HG02623 (cell line): ENCODE data around the gene EFHD2.
"Not testable (repeated sequence)": the region's sequence is repeated elsewhere in the genome, so short reads cannot be mapped to it uniquely, and the experiment has no call there.

Experiments used
- ATAC-seq: cut with Tn5 transposase; IDR thresholded peaks from one replicate; pipeline ENCODE4 v1.9.1; 2021; ENCODE audit warnings: moderate library complexity; ENCODE audit not compliant: unreplicated experiment

EFHD2 gene

DNA sequence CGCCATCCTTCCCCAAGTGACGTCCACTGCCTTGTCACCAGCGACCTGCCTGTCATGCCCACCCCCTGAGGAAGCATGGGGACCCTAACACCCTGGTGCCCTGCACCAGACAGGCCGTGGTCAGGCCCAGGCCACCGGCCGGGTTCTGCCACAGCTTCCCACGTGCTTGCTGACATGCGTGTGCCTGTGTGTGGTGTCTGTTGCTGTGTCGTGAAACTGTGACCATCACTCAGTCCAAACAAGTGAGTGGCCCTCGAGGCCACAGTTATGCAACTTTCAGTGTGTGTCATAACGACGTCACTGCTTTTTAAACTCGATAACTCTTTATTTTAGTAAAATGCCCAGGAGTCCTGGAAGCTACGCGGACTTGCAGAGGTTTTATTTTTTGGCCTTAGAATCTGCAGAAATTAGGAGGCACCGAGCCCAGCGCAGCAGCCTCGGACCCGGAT is 20.0 kb downstream of the EFHD2 start:
- no peak for ATAC-seq

DNA sequence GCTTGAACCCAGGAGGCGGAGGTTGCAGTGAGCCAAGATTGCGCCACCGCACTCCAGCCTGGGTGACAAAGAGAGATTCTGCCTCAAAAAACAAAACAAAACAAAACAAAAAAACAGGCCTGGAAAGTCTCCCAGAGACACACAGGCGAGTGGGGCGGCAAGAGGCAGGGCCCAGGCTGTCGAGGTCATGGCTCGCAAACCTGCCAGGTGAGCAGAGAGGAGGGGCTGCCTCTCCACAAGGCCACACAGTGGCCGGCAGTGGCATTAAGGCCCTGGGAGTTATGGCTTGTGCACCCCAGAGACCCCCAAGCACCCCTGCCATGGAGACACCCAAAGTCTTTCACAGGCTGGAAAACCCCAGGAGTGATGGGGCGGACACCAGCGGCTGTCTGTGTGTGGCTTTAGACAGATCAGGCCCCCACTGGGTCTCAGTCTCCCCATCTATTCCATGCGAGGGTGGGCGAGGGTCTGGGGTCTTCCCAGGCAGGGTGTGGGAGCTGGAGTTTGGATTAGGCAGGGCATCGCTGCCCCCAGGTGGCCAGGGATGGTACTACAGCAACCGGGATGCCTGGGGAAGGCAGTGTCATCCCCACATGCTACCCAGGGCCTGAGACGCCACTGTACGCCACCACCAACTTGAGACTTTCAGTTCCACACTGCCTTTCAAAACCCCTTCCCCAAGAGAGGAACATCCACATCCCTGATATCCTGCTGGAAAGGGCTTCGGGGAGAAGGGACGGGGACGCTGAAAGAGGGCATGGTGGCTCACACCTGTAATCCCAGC is 21.3 kb downstream of the EFHD2 start:
- no peak for ATAC-seq

DNA sequence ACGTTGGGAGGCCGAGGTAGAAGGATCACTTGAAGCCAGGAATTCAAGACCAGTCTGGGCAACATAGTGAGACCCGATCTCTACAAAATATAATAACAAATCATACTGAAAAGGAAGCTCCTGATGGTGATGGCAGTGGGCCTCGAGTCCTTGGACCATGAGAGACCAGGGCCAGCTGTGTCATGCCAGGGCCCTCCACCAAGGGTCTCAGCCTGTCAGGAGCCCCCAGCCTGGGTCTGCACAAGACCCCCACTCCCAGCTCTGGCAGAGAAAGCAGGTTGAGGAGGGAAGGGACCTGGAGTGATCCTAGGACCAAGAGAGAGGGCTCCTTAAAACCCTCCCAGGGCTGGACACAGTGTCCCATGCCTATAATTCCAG is 21.9 kb downstream of the EFHD2 start:
- ATAC-seq: no peak

DNA sequence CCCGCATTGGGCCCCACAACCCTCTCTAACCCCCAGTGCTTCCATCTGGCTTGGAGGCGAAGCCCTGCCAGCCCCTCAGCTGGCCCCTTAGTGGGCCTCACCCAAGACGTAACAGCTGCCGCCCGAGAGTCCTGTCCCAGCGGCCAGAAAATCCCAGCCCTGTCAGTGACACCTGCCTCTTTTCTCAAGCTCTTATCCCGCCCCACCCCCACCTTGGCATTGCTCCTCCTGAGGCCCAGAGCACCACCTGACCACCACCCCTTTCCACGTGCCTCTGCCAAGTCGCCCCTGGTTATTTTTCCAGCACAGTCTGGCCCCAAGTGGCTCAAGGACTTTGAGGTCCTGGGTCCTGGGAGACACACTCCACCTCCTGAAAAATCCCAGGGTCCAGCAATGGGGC is 22.6 kb downstream of the EFHD2 start:
- no peak for ATAC-seq

DNA sequence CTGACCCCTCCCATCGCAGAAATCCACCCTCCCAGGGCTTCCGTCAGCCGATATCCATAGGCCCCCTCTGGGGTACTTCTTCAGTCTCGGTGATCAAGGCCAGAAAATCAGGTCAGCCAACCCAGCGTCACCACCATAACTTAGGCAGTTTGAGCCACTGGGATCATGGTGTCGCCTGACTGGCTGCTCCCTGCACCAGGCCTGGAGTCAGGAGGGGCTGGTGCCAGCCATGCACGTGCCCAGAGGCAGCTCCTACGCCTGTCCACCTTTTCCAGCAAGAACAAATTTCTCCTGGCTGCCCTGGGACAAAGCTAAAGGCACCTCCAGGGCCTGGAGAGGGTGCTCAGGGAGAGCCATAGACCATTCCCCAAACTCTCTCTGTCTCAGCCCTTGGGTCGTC is 23.8 kb downstream of the EFHD2 start:
- ATAC-seq: no peak

DNA sequence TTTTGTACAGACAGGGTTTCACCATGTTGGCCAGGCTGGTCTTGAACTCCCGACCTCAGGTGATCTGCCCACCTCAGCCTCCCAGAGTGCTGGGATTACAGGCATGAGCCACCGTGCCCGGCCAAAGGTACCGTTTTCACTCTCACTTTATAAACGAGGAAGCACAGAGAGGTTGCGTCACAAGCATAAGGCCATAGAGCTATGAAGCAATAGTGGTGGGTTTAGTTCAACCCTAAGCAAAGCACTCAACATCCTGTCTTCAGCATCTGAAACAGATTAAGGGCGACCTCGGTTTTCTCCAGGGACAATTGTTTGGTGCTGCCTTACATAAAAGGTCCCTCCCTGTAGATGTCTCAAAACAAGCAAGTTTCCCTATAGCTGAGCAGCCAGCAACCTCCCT is 25.1 kb downstream of the EFHD2 start:
- ATAC-seq: not testable (repeated sequence)

DNA sequence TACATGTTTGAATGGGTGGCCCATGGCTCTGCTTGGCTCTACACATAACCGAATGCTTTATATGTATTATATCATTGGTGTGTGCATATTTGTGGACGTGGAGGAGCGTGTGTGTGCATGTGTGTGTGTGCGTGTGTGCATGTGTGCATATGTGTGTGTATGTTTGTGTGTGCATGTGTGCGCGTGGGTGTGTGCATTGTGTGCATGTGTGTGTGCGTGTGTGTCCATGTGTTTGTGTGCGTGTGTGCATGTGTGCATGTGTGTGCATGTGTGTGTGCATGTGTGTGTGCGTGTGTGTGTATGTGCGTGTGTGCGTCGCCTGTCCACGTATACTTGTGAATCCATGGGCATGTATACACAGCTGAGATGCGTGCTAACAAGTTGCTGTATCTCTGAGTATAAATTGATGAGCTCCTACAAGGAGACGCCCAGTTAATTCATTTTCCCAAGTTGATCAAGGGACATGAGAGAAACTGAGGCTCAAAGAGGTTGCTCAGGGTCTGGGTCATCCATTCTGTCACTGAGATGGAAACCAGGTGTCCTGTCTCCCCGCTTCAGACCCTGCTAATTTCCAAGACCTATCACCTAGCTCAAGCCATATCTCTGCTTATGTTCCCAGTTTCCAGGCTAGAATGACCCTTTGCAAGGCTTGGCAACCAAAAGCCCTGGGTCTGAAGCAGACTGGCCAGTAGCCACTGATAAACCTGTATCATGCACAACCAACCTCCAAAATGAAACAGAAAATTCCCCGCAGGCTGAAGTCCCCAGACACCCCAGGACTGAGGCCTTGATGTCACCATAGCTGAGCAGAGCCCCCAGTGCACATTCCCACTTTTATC is 25.8 kb downstream of the EFHD2 start:
- ATAC-seq: no peak

DNA sequence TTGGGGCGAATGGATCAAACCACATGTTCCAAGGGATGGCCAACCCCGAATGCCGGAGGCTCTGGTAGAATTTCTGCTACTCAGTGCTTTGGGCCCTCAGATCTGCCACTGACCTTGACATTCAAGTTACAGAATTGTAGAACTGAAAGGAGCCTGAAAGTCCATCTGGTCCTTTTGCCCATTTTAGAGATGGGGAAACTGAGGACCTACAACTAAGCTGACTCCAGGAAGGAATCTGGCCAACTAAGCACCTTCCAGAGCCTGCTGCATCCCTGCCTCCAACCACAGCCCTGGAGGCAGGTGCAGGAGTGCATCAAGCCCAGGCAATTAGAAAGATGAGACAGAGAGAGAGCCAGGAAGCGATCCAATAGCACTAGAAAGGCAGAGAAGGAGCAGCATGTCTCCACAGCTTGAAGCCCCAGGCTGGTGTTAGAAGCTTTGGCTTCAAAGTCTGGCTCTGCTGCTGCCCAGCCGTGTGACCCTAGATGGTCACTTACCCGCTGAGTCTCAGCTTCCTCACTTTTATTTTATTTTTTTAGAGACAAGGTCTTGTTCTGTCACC is 27.3 kb downstream of the EFHD2 start:
- no peak for ATAC-seq

DNA sequence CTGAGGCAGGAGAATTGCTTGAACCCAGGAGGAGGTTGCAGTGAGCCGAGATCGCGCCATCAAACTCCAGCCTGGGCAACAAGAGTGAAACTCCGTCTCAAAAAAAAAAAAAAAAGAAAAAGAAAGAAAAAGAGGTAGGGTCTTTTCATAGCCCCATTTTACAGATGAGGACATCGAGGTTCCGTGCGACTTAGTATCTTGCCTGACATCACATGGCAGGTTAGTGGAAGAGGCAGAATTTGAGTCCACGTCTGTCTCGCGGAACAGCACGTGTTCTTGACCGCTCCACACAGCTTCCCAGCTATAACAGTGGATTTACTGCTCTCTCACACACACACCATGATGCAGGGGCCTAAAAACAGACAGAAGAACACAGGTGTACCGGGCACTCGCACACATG is 29.6 kb downstream of the EFHD2 start:
- no peak for ATAC-seq

DNA sequence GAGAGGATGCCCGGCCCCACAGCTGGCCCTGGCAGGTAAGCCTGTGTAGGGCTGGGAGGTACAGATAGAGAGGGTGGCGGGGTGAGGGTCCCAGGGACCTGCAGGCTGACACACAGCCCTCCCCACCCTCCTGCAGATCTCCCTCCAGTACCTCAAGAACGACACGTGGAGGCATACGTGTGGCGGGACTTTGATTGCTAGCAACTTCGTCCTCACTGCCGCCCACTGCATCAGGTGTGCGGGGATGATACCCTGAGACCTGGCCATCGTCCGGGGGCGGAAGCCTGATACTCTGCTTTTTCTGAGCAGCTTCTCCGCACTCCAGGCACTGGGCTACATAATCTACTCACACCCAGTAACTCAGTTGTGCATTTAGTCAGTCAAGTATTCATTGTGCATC is 30.7 kb downstream of the EFHD2 start:
- no peak for ATAC-seq

DNA sequence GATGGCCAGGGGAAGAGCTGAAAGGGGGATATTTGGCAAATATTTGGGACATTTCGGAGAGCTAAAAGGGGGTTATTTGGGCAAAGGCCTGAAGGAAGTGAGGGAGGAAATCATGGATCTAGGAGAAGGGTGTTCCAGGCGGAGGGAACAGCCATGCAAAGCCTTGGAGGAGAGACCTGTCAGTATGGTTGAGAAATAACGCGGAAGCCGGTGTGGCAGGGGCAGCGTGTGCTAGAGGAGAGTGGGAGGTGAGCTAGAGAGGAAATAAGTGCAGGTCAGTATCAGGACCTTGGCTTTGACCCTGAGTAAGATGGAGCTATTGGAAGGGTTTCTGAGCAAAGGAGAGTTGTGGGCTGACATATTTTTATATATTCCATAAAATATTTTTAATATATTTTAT is 31.6 kb downstream of the EFHD2 start:
- ATAC-seq: no peak

DNA sequence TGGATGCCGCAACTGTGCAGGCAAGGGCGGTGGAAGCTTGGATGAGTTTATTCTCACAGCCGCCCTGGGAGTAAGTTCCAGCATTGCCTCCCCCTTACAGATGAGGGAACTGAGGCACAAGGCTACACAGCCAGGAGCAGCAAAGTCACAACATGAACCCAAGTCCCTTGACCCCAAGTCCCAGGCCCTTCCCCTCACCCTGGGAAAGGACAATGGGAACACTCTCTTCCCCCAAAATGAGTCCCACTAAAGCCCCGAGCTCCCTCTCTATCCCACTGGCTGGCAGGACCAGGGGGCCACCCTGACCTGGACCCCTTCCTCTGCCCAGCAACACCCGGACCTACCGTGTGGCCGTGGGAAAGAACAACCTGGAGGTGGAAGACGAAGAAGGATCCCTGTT is 32.4 kb downstream of the EFHD2 start:
- ATAC-seq: no peak

DNA sequence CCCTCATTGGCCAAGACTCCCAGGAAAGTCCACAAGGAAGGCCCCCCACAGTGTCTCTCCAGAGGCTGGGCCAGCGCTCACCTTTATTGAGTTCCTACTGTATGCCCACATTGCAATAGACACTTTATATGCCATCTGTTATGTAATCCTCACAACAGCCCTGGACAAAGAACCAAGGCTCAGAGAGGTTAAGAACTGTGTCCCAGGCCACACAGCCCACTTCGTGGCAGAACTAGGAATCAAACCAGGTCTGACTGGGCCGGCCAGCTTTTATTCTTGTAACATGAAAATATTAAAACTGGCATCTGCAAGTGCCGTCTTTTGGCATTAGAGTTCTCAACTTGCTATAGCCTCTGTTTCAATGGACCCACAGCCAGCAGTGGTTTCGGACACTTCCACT is 33.1 kb downstream of the EFHD2 start:
- no peak for ATAC-seq

DNA sequence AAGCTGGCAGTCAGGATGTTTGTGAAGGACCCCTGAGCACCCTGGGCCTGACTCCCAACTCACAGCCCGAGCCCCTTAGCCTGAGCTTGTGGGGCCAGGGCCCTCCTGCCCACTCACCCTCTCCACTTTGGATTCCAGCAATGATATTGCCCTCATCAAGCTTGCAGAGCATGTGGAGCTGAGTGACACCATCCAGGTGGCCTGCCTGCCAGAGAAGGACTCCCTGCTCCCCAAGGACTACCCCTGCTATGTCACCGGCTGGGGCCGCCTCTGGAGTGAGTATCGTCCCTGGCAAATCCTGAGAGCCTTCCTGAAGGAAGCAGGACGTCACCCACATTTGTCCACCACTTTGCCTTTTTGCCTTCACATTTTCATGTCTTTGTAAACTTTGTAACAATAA is 33.6 kb downstream of the EFHD2 start:
- no peak for ATAC-seq

DNA sequence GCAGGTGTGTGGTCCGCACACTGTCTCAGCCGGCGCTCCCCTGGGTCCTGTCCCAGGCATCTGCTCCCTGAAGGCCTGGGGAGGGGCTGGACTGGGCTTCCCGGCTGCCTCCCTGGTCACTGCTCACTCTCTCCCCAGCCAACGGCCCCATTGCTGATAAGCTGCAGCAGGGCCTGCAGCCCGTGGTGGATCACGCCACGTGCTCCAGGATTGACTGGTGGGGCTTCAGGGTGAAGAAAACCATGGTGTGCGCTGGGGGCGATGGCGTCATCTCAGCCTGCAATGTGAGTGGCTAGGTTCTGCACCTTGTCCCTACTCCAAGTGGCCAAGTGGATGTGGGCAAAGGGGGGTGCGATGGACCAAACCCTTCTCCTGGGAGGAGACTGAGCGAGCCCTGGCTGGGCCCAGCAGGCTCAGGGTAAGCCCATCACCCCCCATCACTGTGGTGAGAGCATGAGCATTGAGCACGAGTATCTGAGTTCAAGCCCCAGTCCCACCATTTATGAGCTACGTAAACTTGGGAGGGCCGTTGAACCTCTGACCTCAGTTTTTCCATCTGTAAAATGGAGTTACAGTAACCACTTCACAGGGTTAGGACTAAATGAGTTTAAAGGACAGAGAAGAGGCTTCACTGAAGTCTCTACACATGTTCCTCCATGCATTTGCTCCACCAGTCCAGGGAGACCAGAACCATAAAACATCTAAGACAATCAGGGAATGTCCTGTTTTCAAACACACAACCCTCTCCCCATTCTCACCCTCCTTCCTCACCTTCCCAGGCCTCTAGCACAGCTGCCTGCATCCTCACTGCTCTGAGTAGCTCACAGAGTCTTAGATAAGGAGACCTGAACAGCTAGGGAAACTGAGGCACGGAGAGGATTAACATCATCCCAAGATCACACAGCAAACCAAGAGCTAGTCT is 35.0 kb downstream of the EFHD2 start:
- ATAC-seq: no peak

DNA sequence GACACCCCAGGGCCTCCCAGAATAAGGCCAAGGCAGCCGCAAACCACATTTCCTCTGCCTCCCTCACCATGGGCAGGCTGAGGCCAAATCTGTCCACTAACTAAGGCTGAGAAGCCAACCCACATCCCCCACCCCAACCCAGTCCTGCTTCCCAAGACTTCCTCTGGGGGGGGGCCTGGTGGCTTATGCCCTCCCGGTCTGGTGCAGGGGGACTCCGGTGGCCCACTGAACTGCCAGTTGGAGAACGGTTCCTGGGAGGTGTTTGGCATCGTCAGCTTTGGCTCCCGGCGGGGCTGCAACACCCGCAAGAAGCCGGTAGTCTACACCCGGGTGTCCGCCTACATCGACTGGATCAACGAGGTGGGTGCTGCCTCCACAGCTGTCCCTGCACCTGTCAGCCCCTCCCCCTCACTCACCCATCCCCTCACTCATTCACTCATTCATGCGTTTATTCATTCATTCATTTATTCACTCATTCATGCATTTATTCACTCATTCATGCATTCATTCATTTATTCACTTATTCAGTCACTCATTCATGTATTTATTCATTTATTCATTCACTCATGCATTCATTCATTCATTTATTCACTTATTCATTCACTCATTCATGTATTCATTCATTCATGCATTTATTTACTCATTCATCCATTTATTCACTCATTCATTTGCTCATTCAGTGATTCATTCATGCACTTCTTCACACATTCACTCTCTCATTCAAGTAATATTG is 35.9 kb downstream of the EFHD2 start:
- ATAC-seq: no peak

DNA sequence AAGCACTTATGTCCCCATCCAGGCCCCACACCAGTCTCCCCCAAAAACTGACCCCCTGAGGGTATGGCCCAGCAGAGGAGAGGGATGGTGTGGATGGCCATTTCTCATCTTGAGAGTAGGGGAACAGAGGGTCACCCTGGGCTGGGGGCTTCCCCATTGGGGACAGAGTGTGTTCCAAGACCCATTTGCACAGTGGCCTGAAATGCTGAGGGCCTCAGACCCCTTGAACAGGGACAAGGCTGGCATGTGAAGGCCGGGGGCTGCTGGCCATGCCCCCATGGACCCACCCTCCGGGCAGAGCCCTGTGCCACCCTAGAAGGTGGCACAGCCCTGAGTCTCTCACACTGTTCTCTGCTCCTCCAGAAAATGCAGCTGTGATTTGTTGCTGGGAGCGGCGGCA is 36.5 kb downstream of the EFHD2 start:
- no peak for ATAC-seq

DNA sequence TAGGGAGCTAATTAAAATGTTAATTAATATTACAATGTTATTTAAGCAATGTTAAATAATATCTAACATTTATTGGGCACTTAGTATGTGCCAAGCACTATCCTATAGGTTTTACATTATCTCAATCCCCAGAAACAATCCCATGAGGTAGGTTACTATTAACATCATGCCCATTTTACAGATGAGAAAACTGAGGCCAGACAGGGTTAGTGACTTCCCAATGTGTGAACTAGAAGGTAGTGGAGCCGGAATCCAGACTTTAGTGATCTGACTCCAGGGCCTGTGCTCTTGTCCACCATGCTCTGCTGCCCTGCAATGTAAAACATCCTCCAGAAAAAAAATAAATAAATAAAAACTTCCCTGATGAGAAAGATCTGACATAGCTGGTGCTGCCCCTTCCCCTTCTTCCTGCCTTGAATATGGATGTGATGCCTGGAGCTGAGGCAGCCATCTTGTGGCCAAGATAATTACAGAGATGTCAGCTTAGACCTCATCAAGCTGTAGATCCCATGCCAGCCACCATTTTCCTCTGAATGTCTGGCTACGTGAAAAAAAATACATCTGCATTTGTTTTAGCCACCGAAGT is 39.3 kb downstream of the EFHD2 start:
- no peak for ATAC-seq

DNA sequence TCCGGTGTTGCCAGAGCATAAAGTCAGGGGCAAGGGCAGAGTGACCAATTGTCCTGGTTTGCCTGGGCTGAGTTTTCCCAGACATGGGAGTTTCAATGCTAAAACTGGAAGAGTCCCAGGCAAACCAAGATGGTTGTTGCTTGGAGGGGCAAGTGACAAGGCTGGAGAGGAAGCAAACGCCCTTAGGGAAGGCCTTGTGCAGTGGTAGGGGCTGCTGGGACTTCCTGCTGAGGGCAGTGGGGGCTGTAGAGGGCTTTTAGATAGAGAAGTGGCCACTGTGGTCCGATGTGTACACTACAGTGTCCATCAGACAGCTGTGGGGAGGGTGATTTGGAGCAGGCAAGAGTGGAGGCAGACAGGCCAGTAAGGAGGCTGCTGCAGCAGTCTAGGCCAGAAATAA is 39.9 kb downstream of the EFHD2 start:
- no peak for ATAC-seq
